ENCODE data around the gene SEC63.
"Not testable (repeated sequence)": the region's sequence is repeated elsewhere in the genome, so short reads cannot be mapped to it uniquely, and the experiment has no call there.

The SEC63 gene

GRCh38 chr6:107931894-107932293, 26.1 kb downstream of the SEC63 start:
- Histone ChIP-seq H3K36me3 (peaks cover 12% of the 10 kb centered on the region), H3K27ac (peak overlapping the region; percentile 13), H3K27me3 (no peaks in the 10 kb centered on the region), H3K4me3 (ENCODE audit: low read depth in 1 of 2, low read length in 1 of 2) (no peak overlapping the region), H3K4me1 (ENCODE audit: control insufficient read depth in 1 of 2, insufficient read depth in 1 of 2, low read depth in 1 of 2, low read length in 1 of 2) (no peaks in the 10 kb centered on the region), H3K9me3 (no peaks in the 10 kb centered on the region)
- TF ChIP-seq CTCF (IDR thresholded peaks at IDR 0.05): no peak

GRCh38 chr6:107928984-107929383, 29.0 kb downstream of the SEC63 start:
- TF ChIP-seq CTCF (IDR thresholded peaks at IDR 0.05): no peak
- Histone ChIP-seq H3K27me3 (no peaks in the 10 kb centered on the region), H3K4me1 (ENCODE audit: control insufficient read depth in 1 of 2, insufficient read depth in 1 of 2, low read depth in 1 of 2, low read length in 1 of 2) (no peaks in the 10 kb centered on the region), H3K36me3 (peaks cover 21% of the 10 kb centered on the region), H3K9me3 (no peaks in the 10 kb centered on the region), H3K4me3 (ENCODE audit: low read depth in 1 of 2, low read length in 1 of 2) (no peak overlapping the region), H3K27ac (no peak overlapping the region)

- H3K27ac ChIP-seq; H3K27me3 ChIP-seq; H3K4me1 ChIP-seq (ENCODE audit: control insufficient read depth in 1 of 2, insufficient read depth in 1 of 2, low read depth in 1 of 2, low read length in 1 of 2); H3K9me3 ChIP-seq; H3K4me3 ChIP-seq (ENCODE audit: low read depth in 1 of 2, low read length in 1 of 2): not testable (repeated sequence)
- peaks cover 25% of the 10 kb centered on the region for H3K36me3 ChIP-seq
Observed at GRCh38 chr6:107926697-107927544, 31.1 kb downstream of the SEC63 start.

- no peaks in the 10 kb centered on the region for H3K9me3 ChIP-seq
- H3K4me1 ChIP-seq (ENCODE audit: control insufficient read depth in 1 of 2, insufficient read depth in 1 of 2, low read depth in 1 of 2, low read length in 1 of 2): no peaks in the 10 kb centered on the region
- no peak overlapping the region for H3K4me3 ChIP-seq (ENCODE audit: low read depth in 1 of 2, low read length in 1 of 2)
- TF ChIP-seq CTCF (IDR thresholded peaks at IDR 0.05): no peak
- no peaks in the 10 kb centered on the region for H3K27me3 ChIP-seq
- peaks cover 55% of the 10 kb centered on the region for H3K36me3 ChIP-seq
- no peak overlapping the region for H3K27ac ChIP-seq
Observed at GRCh38 chr6:107917451-107918375, 40.3 kb downstream of the SEC63 start.

- H3K4me1 ChIP-seq (ENCODE audit: control insufficient read depth in 1 of 2, insufficient read depth in 1 of 2, low read depth in 1 of 2, low read length in 1 of 2); H3K4me3 ChIP-seq (ENCODE audit: low read depth in 1 of 2, low read length in 1 of 2); H3K9me3 ChIP-seq; H3K27me3 ChIP-seq; H3K27ac ChIP-seq: not testable (repeated sequence)
- peaks cover 62% of the 10 kb centered on the region for H3K36me3 ChIP-seq
Observed at GRCh38 chr6:107916961-107917360, 41.0 kb downstream of the SEC63 start.

GRCh38 chr6:107911692-107912091, 46.3 kb downstream of the SEC63 start:
- TF ChIP-seq CTCF (IDR thresholded peaks at IDR 0.05): no peak
- no peaks in the 10 kb centered on the region for H3K9me3 ChIP-seq
- H3K27ac ChIP-seq: no peak overlapping the region
- no peaks in the 10 kb centered on the region for H3K4me1 ChIP-seq (ENCODE audit: control insufficient read depth in 1 of 2, insufficient read depth in 1 of 2, low read depth in 1 of 2, low read length in 1 of 2)
- no peak overlapping the region for H3K4me3 ChIP-seq (ENCODE audit: low read depth in 1 of 2, low read length in 1 of 2)
- H3K27me3 ChIP-seq: no peaks in the 10 kb centered on the region
- H3K36me3 ChIP-seq: peaks cover 73% of the 10 kb centered on the region
